ENCODE results near the gene WSCD1.

The WSCD1 gene

DNA sequence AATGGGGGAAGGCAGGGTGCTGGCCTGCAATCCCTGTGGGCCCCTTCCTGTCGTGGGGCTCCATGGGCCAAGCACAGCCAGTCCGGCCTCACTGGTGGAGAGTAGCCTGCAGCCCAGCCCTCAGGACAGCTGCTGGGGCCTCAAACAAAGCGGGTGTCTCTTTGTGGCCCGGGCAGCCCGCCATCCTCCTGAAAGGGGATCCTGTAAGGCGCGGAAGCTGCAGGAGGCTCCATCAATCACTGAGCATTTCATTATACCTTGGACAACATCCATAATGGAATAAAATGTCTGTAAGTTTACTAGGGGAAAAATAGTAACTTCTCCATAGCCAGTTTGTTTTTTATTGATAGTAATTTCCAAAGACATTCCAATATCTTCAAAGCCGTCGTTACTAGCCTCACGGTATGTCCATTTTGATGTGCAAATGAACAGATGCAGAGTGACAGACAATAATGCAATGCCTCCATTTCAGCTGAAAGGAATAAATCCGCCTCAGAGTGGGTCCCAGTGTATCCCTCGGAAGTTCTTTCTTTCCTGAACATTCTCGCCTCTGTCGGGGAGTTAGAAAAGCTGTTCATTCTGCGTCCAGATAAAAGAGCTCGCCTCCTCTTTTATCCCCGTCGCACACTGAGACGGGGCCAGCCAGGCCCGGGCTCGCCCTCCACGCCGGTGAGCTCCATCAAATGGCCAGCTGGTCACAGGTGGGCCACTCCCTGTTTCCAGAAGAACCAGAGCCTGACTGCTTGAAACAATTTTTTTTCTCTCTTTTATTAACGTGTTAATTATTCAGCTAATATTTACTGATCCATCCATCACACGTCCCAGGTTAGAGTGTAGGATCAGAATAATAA is 14.4 kb downstream of the WSCD1 start:
- DNase-seq (ENCODE audit: low read depth in 2 of 3, low spot score in 2 of 3) = no peak

DNA sequence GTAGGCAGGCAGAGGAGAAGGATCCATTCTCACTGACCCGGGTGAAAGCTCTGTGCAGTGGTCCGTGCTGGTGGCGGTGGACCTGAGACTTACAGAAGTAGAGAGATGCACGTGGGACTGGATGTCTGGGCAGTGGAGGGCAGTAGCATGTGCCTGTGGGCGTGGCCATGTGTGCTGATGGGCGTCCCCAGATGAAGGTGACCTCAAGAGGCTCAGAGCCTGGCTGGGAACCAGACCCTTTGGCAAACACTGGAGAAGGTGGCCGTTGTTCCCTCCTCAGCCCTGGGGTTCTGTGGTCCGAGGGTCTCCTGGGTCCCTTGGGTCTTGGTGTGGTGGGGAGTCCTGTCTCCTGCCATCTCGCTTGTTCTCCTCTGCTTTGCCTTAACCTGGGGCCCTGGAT is 15.6 kb downstream of the WSCD1 start:
- DNase-seq (ENCODE audit: low read depth in 2 of 3, low spot score in 2 of 3) = no peak

DNA sequence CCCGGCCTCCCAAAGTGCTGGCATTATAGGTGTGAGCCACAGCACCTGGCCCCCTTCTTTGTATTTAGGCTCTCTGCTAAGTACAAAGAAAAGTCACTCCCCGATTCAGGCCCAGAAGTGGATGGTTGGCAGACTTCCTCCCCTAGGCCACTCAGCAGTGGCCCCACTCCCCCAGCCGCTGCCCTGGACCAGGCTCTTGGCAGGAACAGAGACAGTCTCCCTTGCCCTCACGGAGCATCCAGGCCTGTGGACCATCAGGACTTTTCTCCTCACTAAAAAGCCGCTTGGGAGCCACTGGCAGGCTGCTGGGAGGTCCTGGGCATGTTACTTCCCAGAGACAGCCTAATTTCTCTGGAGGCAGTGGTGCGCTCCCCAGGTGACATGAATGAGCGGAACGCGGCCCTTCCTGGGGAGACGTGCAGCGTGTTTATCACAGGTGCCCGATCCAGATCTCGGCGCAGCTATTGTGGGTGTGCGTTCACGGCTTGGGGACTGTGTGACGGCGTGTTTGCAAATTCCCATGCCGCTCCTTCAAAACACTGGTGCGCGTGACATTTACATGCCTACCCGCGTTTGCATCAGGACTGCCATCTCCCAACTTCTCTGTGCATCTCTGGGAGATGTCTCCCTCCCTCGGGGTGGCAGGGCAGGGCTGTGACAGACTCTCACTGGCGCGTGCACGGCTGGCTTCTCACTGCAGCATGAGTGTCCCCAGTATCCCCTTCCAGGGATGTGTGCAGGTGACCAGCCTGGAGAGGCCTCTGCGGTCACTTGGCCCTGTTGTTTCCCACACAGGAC is 16.6 kb downstream of the WSCD1 start:
- no peak for DNase-seq (ENCODE audit: low read depth in 2 of 3, low spot score in 2 of 3)

DNA sequence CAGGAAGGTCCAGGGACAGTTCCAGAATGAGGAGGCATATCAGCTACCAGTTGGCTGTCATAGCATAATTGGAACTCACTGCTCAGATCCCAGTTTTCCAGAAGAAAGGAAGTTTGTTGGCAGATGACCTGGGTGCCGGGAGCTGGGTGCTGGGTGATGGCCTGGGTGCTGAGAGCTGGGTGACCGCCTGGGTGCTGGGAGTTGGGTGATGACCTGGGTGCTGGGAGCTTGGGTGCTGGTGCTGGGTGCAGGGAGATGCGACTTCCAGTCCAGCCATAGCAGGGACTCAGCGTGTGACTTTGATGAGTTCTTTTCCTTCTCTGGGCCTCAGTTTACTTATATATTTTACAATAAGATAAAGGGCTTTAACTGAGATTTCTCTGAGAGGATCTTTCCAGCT is 18.0 kb downstream of the WSCD1 start:
- DNase-seq (ENCODE audit: low read depth in 2 of 3, low spot score in 2 of 3) = no peak

DNA sequence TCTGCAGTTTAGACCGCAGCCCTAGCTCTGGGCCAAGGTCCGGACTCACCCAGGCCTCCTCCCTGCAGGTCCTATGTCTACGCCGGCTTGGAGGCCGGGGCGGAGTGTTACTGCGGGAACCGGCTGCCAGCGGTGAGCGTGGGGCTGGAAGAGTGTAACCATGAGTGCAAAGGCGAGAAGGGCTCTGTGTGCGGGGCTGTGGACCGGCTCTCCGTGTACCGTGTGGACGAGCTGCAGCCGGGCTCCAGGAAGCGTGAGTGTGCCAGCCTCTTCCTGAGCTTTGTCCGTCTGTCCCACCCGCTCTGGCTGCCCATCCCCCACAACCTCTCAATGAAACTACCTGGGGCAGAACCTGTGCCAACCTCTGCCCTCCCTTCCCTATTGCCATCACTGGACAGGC is 20.1 kb downstream of the WSCD1 start:
- DNase-seq (ENCODE audit: low read depth in 2 of 3, low spot score in 2 of 3) = no peak

DNA sequence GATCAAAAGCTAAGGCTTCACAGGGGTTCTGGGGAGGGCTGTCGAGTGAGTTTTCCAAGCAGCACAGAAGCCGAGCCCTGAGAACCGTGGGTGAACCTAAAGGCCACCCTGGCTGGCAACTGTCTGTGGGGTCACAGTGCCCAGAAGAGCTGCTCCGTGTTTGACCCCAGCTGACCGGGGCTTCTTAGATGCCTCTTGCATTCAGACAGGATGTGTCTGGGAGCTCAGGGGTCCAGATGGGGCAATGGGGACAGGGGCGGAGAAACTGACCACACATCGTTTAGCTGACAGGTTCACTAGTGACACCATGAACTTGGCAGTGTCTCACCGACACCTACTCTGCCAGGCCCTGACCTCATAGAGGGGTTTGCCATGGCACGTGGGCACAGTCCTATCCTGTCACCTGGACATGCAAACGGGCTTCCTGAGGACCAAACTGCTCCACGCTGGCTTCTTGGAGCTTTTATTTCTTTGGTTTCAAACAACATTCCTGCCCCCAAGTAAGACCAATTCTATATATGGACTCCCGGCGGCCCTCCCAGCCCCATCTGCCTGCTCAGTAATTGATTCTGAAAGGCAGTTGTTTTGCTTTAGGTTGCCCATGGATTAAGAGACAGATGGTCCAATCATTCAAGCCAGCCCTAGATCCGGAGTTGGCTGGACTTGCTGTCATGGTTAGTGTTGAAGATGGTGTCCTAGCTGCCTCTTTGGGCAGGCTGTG is 22.2 kb downstream of the WSCD1 start:
- DNase-seq (ENCODE audit: low read depth in 2 of 3, low spot score in 2 of 3) = no peak

DNA sequence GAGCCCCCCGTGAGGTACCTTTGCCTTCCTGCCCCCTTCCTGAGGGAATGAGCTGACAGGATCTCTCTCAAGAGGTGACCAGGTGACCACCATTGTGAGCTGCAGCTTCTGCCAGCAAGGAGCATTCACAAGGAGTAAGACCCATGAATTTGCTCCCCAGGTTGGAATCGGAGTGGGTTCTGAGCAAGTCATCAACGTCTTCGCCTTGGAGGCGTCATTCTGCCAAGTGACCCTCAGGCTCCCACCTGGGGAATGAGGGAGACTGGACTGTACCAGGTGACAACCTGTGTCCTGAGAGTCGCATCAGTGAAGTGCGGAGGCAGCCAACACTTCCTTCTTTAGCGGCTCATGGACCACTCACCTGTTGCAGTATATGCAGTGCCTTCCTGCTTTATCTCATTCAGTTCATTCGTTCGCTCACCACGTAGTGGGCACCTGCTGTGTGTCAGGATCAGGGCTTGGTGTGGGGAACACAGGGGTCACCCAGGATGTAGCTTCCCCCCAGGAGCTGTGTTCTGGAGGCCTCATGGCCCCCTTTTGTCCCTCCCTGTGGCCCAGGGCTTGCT is 22.8 kb downstream of the WSCD1 start:
- no peak for DNase-seq (ENCODE audit: low read depth in 2 of 3, low spot score in 2 of 3)

DNA sequence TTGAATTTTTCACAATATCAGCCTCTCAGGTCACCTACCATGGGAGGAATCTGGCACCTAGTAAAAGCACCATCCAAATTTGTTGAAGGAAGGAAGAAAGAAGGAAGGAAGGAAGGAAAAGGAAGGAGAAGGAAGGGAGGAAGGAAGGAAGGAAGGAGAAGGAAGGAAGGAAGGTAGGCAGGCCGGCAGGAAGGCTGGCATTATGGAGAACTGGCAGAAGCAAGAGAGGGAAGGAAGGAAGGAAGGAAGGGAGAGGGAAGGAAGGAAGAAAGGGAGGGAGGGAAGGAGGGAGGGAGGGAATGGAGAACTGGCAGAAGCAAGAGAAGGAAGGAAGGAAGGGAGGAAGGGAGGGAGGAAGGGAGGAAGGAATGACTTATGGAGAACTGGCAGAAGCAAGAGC is 24.3 kb downstream of the WSCD1 start:
- DNase-seq (ENCODE audit: low read depth in 2 of 3, low spot score in 2 of 3) = no peak

DNA sequence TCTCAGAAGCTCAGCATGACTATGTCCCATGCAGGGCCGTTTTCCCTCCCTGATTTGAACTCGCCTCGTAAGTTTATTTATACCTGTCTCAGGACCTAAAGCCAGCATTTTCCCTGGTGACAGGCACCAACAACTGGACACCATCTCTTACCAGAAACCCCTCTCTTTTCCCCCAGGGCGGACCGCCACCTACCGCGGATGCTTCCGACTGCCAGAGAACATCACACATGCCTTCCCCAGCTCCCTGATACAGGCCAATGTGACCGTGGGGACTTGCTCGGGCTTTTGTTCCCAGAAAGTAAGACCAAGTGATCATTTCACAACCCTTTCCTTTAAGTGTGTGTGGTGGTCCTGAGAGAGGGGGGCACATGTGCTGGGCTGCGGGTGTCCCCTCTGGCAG is 24.7 kb downstream of the WSCD1 start:
- DNase-seq (ENCODE audit: low read depth in 2 of 3, low spot score in 2 of 3) = no peak

DNA sequence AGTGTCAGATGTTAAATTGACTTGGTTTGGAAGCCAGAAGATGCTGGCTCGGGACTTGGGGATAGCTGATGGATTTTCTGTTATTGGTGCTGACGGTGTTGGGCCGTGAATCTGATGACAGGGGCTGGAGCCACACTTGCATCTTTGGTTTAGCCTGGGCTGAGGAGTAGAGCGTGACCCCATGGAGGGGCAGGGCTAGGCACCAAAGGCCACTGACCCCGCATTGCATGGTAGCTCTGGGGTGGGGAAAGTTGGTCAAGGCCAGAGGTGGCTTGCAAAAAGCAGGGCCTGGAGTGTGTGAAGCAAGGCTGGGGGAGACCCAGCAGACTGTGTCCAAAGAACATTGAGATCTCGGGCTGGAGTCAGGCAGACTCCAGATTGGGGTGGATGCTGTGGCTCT is 25.3 kb downstream of the WSCD1 start:
- DNase-seq (ENCODE audit: low read depth in 2 of 3, low spot score in 2 of 3) = no peak

DNA sequence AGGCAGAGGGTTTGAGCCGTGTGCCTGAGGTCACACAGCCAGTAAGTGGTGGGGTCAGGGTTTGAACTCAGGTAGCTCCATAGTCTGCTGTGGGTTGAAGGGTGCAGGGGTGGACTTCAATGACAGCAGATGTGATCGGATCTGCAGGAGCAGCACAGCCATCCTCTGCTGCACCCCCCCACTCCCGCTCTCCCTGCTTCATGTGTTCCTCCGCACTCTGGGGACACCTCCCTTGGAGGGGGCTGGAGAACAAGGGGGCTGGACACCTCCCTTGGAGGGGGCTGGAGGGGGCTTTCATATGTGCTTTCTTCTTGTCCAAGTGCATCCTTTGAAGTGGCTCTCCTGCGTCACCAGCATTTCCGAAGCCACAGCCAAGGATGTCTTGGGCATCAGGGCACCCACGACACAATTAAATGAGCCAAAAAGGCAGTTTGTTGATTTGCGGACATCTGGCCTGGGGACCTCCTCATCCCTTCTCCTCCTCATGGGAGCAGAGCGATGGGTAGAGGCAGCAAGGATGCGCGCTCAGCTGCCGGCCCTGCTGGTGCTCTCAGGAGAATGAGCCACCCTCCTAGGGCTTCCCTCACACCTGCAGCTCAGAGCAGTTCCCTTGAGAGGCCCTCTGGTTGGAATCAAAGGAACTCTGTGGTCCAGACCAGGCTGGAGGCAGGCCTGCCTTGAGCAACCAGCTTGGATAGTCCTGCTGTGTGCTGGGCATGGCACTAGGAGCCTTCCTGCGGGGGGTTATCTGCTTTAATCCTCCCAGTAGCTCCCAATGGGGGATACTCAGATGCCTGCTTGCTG is 26.2 kb downstream of the WSCD1 start:
- DNase-seq (ENCODE audit: low read depth in 2 of 3, low spot score in 2 of 3) = no peak

DNA sequence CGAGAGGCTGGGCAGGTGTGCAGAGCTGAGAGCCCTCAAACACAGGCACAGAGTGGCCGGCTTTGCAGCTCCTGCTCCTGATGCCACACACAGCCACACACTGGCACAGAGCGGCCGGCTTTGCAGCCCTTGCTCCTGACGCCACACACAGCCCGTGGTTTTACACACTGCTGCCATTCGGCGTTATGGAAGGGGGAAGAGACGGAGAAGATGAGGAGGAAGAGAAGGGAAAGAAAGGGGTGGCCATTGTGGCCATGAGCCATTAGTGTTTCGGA is 26.8 kb downstream of the WSCD1 start:
- DNase-seq (ENCODE audit: low read depth in 2 of 3, low spot score in 2 of 3) = no peak

DNA sequence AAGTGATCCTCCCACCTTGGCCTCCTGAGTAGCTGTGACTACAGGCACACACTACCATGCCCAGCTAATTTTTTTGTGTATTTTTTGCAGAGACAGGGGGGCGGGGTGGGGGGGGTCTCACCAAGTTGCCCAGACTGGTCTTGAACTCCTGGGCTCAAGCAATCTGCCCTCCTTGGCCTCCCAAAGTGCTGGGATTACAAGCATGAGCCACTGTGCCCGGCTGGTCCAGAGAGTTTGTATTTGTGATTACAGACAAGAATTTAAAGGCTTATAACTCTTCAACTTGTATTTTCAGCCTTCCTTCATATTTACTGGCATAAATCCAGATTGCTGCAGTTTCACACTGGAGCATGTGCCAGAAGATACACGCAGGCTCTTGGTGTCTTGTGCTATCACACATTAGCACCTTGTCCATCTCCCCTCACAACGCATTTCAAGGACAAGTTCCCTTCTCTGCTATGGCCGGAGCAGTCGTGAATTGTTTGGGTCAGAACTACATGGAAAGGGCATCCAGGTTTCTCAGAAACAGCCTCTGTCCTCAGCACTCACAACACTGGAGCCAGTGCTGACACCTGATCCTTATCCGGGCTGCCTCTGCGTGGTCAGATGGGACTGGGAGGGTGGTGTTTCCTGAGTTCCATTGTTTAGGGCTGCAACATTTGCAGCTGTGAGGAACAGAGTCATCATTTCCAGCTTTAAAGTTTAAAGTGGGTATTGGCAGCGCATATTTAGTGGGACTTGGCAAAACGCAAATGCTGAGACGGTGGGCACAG is 28.1 kb downstream of the WSCD1 start:
- DNase-seq (ENCODE audit: low read depth in 2 of 3, low spot score in 2 of 3) = no peak

DNA sequence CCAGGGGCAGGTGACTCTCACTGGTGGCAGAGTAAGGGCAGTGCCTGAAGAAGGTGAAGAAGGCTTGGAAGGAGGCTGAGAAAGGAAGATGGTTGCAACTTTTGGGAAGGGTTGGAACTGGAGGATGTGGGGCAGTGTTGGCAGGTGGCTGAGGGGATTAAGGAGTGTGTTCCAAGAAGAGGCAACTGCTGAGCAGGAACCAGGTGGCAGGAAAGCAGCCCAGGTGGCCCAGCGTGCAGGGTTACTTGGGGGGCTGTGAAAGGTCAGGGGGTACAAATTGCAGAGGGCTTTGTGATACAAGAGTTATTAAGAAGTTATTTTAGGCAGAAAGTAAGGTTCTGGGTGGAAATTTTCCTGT is 28.6 kb downstream of the WSCD1 start:
- no peak for DNase-seq (ENCODE audit: low read depth in 2 of 3, low spot score in 2 of 3)

DNA sequence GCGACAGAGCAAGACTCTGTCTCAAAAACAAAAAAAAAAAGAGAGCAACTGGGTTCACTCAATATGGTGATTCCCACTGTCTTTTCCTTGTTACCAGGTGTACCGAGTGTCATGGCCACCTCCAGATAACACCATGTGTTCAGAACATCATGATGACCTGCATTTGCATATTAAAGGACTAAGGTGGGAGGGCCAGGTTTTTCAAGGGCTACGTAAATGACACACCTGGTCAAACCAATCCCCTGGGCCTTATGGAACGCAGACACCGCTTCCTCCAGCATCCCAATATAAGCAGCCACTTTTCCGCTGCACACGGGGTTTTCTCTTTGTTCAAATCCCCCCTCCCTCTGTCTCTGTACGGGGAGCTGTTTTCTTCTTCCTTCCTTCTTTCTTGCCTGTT is 29.3 kb downstream of the WSCD1 start:
- no peak for DNase-seq (ENCODE audit: low read depth in 2 of 3, low spot score in 2 of 3)

DNA sequence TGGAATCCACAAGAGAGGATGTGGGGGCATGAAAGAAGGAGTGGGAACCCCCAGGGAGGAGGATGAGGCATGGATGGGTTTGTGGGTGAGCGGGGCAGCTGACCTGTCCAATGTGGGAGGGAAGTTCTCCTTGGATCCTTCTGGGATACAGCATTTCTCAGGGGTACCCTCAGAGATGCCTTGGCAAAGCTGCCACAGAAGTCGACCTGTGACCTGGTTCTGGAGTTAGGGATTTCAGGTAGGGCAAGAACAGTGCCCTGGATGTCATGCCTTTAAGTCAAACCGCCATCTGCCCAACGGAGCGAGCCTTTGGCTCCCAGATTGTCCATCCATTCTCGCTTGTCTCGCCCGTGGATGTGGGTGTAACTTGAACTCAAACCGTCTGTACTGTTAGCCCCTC is 30.0 kb downstream of the WSCD1 start:
- DNase-seq (ENCODE audit: low read depth in 2 of 3, low spot score in 2 of 3) = no peak

DNA sequence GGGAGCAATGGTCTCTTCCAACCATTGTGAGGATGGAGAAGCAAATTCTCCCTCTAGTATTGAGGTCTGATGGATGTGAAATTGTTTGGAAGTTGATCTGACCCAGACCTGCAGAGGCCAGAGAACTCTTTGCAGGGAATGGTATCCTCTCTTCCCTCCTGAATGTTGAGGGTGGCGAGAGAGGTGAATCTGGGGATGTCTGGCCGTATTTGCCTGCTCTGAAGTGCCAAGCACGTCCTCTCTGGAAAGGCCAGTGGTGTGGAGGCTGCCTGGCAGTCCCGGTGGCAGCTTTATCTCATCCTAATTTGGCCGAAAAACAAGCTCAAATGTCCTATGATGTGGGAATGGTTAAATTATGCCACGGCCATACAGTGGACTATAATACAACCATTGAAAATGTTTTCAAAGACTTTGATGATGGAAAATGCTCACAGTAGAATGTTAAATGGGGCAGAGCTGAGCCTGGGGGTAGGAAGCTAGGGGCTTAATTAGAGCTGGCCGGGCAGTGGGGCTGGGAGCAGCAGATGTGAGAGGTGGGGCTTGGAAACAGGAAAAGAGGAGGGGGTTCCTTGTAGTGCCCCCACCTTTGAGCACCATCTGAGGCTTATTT is 30.8 kb downstream of the WSCD1 start:
- DNase-seq (ENCODE audit: low read depth in 2 of 3, low spot score in 2 of 3) = no peak

DNA sequence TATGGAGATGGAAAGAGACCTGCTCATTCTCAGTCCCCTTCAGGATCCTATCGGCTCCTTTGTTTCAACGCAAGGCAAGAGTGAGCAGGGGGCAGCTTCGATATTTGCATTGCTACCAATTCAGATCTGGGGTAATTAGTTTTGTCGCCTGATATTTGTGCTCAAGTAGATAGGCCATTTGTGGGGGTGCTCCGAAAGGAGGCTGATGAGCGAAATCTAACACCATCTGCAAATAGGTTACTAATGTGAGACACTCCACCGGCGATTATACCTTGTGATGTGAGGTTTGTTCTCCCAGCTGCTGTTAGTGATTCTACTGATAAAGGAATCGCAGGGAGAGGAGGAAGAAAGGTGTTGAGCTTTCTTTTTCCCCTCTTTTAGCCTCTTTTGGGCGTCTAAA is 31.5 kb downstream of the WSCD1 start:
- no peak for DNase-seq (ENCODE audit: low read depth in 2 of 3, low spot score in 2 of 3)

DNA sequence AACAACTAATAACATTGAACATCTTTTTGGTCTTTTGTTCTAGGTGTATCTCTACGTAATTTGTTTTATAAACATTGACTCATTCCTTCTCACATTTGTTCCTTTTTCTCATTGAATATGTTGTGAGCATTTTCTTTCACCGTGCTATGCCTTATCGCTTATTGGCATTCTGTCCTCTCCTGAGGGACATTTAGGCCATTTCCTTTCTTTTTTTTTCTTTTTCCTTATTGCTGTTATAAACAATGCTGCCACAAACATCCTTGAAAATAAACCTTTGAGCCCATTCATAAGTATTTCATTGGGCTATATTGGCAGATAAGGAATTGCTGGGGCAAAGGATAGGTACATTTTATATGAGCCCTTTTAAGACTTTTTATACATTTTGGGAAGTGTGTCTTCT is 32.4 kb downstream of the WSCD1 start:
- DNase-seq (ENCODE audit: low read depth in 2 of 3, low spot score in 2 of 3) = no peak

Measured in activated CD8-positive, alpha-beta memory T cell treated with anti-CD3 and anti-CD28 coated beads for 48 hours (primary cell).